ENCODE data around the gene ASH1L. TPM values are rescaled to one million over a fixed set of nuclear protein-coding genes. Genes with fewer than 3 reads are reported as not detected.
"Not testable (repeated sequence)": the region's sequence is repeated elsewhere in the genome, so short reads cannot be mapped to it uniquely, and the experiment has no call there.

ASH1L gene
- total RNA-seq, 1 donor from 2014 or later: 90.6 TPM

DNA sequence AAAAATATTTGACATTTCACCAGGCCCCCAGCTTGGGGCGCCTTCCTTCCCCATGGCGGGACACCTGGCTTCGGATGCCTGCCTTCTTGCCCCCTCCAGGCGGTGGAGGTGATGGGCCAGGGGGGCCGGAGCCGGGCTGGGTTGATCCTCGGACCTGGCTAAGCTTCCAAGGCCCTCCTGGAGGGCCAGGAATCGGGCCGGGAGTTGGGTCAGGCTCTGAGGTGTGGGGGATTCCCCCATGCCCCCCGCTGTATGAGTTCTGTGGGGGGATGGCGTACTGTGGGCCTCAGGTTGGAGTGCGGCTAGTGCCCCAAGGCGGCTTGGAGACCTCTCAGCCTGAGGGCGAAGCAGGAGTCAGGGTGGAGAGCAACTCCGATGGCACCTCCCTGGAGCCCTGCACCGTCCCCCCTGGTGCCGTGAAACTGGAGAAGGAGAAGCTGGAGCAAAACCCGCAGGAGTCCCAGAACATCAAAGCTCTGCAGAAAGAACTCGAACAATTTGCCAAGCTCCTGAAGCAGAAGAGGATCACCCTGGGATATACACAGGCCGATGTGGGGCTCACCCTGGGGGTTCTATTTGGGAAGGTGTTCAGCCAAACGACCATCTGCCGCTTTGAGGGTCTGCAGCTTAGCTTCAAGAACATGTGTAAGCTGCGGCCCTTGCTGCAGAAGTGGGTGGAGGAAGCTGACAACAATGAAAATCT lies 129.3 kb downstream of the ASH1L start:
- H3K36me3 Mint-ChIP-seq (ENCODE audit: low read depth): peaks cover 51% of the 10 kb centered on the region
- intact Hi-C loops (cut with micrococcal nuclease); DNase-seq; CTCF ChIA-PET; H3K27me3 Mint-ChIP-seq; ATAC-seq (ENCODE audit: low read depth); H3K4me1 Mint-ChIP-seq; H3K27ac Mint-ChIP-seq; POLR2A ChIA-PET; H3K9me3 Mint-ChIP-seq; H3K4me3 Mint-ChIP-seq: not testable (repeated sequence)

DNA sequence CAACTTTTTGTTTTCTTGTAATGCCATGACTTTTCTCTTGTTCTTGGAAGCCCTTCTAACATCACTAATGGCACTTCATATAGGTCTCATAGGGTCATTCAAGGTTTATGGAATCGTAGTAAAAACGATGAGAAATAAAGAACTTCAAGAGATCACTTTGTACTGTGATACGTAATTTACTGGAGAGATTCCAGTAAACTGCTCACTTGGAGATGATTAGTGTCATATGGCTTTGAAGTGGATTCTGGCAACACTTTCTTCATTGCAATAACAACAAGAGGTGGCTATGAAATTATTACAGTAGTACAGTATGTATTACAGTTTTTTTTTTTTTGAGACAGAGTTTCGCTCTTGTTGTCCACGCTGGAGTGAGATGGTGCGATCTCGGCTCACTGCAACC lies 138.5 kb downstream of the ASH1L start:
- H3K36me3 Mint-ChIP-seq (ENCODE audit: low read depth): peaks cover 32% of the 10 kb centered on the region
- H3K9me3 Mint-ChIP-seq: no peaks in the 10 kb centered on the region
- DNase-seq: no peak
- intact Hi-C loops (cut with micrococcal nuclease): no loop called here
- H3K4me3 Mint-ChIP-seq: no peak overlapping the region
- H3K4me1 Mint-ChIP-seq: no peaks in the 10 kb centered on the region
- CTCF ChIA-PET: no interaction called here
- H3K27me3 Mint-ChIP-seq: no peaks in the 10 kb centered on the region
- H3K27ac Mint-ChIP-seq: no peak overlapping the region
- no peak for ATAC-seq (ENCODE audit: low read depth)
- POLR2A ChIA-PET: no interaction called here
- TF ChIP-seq, protein P1, sequence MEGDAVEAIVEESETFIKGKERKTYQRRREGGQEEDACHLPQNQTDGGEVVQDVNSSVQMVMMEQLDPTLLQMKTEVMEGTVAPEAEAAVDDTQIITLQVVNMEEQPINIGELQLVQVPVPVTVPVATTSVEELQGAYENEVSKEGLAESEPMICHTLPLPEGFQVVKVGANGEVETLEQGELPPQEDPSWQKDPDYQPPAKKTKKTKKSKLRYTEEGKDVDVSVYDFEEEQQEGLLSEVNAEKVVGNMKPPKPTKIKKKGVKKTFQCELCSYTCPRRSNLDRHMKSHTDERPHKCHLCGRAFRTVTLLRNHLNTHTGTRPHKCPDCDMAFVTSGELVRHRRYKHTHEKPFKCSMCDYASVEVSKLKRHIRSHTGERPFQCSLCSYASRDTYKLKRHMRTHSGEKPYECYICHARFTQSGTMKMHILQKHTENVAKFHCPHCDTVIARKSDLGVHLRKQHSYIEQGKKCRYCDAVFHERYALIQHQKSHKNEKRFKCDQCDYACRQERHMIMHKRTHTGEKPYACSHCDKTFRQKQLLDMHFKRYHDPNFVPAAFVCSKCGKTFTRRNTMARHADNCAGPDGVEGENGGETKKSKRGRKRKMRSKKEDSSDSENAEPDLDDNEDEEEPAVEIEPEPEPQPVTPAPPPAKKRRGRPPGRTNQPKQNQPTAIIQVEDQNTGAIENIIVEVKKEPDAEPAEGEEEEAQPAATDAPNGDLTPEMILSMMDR (IDR thresholded peaks at IDR 0.05): no peak

DNA sequence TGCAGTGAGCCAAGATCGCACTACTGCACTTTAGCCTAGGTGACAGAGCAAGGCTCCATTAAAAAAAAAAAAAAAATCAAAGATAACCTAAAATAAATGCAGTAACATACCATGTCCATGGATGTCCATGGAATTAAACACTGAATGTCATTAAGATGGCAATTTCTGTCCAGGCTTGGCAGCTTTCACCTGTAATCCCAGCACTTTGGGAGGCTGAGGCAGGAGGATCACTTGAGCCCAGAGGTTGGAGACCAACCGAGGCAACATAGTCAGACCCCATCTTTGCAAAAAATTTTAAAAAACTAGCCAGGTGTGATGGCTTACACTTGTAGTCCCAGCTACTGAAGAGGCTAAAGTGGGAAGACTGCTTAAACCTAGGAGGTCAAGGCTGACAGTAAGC lies 141.8 kb downstream of the ASH1L start:
- Mint-ChIP-seq H3K9me3 (no peaks in the 10 kb centered on the region), H3K27ac (no peak overlapping the region), H3K4me1 (no peaks in the 10 kb centered on the region), H3K36me3 (ENCODE audit: low read depth) (peaks cover 42% of the 10 kb centered on the region), H3K4me3 (no peak overlapping the region), H3K27me3 (no peaks in the 10 kb centered on the region)
- intact Hi-C loops (cut with micrococcal nuclease): no loop called here
- TF ChIP-seq, protein P1 (IDR thresholded peaks at IDR 0.05): no peak
- POLR2A ChIA-PET: no interaction called here
- CTCF ChIA-PET: no interaction called here
- DNase-seq: no peak
- no peak for ATAC-seq (ENCODE audit: low read depth)

DNA sequence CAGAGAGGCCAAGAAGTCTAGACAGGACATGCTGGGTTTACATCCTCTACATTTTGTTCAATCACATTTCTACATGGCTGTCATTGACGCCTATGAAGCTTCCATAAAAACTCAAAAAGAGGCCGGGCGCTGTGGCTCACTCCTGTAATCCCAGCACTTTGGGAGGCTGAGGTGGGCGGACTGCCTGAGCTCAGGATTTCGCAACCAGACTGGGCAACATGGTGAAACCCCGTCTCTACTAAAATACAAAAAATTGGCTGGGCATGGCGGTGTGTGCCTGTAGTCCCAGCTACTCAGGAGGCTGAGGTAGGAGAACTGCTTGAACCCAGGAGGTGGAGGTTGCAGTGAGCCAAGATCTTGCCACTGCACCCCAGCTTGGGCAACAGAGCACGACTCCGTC lies 150.8 kb downstream of the ASH1L start:
- ATAC-seq (ENCODE audit: low read depth); DNase-seq; POLR2A ChIA-PET; H3K9me3 Mint-ChIP-seq; H3K4me1 Mint-ChIP-seq; H3K27ac Mint-ChIP-seq; H3K4me3 Mint-ChIP-seq; intact Hi-C loops (cut with micrococcal nuclease); CTCF ChIA-PET; H3K27me3 Mint-ChIP-seq: not testable (repeated sequence)
- H3K36me3 Mint-ChIP-seq (ENCODE audit: low read depth): peaks cover 45% of the 10 kb centered on the region

DNA sequence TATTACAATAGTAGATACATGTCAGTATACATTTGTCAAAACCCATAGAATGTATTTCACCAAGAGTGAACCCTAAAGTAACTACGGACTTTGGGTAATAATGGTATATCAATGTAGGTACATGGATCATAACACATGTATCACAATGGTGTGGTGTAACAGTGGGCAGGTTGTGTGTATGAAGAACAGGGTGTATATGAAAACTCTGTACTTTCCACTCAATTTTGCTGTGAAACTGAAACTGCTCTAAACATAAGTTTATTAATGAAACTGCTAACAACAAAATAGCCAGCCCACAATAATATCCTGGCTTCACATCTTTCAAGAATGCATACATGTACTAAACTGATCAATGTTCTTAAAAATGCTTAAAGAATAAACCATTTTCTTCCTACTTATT lies 151.7 kb downstream of the ASH1L start:
- H3K9me3 Mint-ChIP-seq: no peaks in the 10 kb centered on the region
- H3K27ac Mint-ChIP-seq: no peak overlapping the region
- POLR2A ChIA-PET: no interaction called here
- H3K4me1 Mint-ChIP-seq: peaks cover 6% of the 10 kb centered on the region
- ATAC-seq (ENCODE audit: low read depth): no peak
- H3K27me3 Mint-ChIP-seq: no peaks in the 10 kb centered on the region
- CTCF ChIA-PET: no interaction called here
- TF ChIP-seq, protein P1 (IDR thresholded peaks at IDR 0.05): no peak
- DNase-seq: no peak
- no peak overlapping the region for H3K4me3 Mint-ChIP-seq
- peaks cover 49% of the 10 kb centered on the region for H3K36me3 Mint-ChIP-seq (ENCODE audit: low read depth)
- intact Hi-C loops (cut with micrococcal nuclease): no loop called here

DNA sequence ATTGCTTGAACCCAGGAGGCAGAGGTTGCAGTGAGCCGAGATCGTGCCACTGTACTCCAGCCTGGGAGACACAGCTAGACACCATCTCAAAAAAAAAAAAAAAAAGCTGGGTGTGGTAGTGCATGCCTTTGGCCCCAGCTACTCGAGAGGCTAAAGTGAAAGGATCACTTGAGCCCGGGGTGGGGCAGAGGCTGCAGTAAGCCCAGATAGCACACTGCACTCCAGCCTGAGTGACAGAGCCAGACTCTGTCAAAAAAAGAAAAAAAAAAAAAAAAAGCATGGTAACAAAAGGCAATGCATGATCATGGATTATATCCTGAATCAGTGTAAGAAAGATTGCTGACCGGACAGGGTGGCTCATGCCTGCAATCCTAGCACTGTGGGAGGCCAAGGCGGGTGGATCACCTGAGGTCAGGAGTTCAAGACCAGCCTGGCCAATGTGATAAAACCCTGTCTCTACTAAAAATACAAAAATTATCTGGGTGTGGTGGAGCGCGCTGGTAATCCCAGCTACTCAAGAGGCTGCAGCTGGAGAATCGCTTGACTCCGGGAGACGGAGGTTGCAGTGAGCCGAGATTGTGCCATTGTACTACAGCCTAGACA lies 165.6 kb downstream of the ASH1L start:
- Mint-ChIP-seq H3K4me3 (no peak overlapping the region), H3K4me1 (no peaks in the 10 kb centered on the region), H3K36me3 (ENCODE audit: low read depth) (peaks cover 58% of the 10 kb centered on the region), H3K9me3 (no peaks in the 10 kb centered on the region), H3K27me3 (no peaks in the 10 kb centered on the region), H3K27ac (no peak overlapping the region)
- TF ChIP-seq, protein P1 (IDR thresholded peaks at IDR 0.05): no peak
- CTCF ChIA-PET: no interaction called here
- intact Hi-C loops (cut with micrococcal nuclease): loop anchor here (5.0 kb wide), 1 partner anchor 50 kb away; no protein-coding TSS in a partner anchor
- ATAC-seq (ENCODE audit: low read depth) (no peak), DNase-seq (no peak)
- POLR2A ChIA-PET: no interaction called here
